HG03558 (cell line): Measurements from ENCODE around the gene TBPL2.
"Not testable (repeated sequence)": the region's sequence is repeated elsewhere in the genome, so short reads cannot be mapped to it uniquely, and the experiment has no call there.

Experiments
- ATAC-seq: cut with Tn5 transposase; IDR thresholded peaks from one replicate; pipeline ENCODE4 v1.9.1; 2021; ENCODE audit warnings: moderate number of reproducible peaks; ENCODE audit not compliant: unreplicated experiment; ENCODE audit errors: extremely low read depth

The TBPL2 gene

DNA sequence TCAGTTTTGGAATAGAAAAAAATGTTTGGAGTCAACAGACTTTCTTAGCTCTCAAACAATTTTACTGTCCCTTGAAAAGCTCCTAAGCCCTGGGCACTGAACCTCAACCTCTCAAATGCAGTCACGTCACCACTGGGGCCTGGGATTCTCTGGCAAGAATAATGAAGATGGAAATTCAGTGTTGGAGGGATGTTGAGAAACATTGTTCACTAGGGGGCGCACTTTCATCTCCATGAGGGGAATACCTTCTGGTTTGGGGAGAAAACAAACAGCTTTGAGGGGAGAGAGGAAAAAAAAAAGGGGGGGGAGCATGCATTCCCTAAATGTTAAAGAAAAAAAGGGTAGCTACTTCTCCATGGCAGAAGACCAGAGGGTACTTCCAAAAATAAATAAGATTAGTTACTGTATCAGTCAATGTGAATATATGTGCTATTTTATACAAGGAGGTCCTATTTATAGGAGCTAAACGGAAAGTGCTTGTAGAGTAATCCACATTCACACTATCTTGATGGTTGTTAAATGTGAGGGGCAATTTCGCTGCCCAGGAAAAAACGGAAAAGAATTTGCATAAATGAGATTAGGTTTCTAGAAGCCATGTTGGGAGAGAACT lies 5.8 kb upstream of the TBPL2 start:
- ATAC-seq, result no peak

DNA sequence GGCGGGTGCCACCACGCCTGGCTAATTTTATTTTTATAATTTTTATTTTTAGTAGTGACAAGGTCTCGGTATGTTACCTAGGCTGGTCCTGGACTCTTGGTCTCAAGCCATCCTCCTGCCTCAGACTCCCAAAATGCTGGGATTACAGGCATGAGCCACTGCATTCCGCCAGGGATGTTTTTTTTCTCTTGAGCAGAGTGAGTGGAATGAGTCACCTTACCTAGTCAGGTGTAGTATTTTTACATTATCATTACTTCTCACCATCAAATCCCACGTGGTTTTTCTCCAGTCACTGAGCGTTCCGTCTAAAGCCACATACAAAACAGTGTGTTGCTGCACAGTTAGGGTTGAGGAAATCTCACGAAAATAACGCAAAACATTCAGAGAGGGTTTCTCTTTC lies 870 bp upstream of the TBPL2 start:
- ATAC-seq, result no peak

DNA sequence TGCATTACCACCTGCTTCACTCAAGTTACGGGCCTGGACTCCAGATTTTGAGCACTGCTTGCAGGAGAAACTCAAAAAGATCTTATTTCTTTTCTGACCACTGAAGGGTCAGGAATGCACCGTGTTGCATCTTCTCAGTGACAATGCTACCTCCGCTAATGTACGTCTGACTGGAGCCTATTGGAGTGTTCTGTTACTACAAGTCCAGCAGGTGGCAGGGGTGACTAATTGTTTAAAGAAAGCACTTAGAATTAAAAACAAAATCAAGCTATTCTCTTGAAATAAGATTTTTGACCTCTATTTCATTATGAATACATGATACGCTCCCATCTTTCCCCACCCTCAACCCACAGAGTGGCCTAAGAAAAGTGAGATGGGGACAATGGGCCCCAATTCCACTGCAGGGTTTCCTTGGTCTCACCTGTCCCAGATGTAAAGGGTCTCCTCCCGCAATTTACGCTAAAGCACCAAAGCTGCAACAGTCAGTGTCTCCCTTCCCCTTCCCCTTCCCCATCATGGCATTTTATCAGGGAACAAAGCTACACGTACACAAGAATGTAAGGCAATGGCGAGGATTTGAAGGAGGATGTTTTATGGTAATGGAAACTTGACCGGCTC lies 2.2 kb downstream of the TBPL2 start:
- ATAC-seq, result no peak

DNA sequence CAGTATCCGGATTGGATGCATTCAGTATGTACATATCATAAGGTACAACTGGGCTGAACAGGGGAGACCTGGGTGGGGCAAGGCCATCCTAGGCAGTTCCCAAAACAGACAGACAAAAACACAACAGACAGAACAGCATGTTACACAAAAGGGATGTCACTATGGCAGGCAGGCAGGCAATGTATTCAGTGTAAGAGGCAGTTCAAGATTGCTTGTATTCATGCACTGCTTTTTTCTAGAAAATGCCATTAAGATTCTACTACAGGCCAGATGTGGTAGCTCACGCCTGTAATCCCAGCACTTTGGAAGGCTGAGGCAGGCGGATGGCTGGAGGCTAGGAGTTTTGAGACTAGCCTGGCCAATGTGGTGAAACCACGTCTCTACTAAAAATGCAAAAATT lies 3.5 kb downstream of the TBPL2 start:
- ATAC-seq, result no peak

DNA sequence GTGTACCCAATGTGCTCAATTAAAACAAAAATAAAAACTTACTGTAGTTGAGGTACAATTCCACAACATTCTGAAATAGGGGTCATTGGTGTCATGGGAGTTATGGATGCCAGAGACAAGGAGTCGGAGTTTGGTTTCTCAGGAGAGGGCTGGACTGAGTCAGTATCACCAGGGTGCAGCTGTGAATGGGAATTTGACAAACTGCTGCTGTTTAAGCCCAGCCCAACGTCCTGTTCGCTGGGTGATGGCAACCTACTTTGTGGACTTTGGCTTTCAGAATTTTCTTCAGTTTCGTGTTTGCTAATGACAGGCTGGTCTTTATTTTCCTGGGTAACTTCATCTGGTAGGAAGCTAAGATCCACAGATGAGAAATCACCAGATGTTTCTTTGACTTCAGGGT lies 3.9 kb downstream of the TBPL2 start:
- no peak for ATAC-seq

DNA sequence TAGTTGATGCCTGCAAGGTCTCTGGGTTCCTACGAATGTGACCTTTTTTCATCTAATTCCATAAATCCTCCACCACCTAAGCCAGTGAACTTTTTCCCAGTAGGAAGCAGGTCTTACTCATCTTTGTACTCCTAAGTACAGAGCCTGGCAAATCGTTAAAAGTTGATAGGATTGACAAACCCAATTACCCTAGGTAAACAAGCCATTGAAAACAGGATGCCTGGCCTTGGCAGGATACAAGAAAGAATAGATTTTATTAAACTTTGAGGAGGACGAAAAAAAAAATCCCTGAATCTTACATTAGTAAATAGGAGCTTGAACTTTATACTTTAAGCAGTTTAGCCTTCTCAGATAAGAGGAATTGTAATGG lies 5.6 kb downstream of the TBPL2 start:
- no peak for ATAC-seq

DNA sequence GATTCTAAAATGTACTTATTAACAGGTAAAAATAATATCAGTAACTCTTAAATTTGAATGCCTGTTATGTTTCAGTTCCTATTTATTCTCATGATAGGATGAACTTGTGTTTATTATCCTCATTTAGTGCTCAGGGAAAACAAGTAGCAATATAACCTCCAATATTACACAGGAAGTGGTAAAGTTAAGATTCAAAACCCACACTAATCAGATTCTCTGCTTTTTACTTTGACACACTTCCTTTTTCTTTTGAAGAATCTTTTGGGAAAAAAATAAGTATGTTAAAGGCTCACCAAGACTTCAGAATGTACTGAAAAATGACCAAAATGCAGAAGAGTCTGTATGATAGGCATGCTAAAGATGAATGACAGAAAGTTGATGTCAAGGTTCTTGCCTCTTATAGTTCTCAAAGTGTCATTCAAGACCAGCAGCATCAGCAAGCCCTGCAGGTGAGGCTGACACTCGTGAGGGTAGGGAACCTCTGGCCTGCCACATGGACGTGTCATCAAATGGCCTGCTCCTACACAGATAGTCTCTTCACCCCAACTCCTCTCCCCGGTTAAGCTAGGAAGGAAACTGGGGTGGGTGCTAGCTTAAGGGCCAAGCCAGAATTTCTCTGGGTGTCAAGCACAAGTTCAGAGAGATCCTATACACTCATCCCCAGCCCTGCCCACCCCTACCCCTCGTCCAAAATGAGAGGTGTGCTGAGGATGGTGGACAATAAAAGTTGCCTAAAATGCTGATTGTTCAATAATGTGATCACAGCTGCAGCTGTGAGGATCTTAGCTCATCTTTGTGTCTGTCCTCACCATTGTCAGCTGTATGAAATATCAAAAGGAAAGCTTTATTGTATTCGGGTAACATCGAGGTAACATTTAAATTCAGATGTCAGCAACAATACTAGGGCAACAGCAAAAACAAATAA lies 6.3 kb downstream of the TBPL2 start:
- no peak for ATAC-seq

DNA sequence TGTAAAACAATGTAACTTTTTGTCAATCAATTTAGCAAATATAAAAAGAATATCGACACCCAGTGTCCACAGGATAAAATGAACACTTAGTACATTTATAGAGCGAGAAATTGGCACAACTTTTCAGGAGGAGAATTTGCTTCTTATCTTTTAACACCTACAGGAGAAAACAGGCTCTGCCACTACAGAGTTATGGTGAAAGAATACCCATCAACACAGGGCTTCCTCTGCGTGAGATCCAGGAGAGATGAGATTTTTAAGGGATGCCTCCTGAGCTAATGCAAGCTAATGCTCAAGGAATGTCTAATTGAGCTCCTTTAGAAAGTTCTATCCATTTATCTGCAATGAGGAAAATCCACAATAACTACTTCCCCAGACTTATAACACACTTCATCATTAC lies 7.8 kb downstream of the TBPL2 start:
- ATAC-seq, result no peak

DNA sequence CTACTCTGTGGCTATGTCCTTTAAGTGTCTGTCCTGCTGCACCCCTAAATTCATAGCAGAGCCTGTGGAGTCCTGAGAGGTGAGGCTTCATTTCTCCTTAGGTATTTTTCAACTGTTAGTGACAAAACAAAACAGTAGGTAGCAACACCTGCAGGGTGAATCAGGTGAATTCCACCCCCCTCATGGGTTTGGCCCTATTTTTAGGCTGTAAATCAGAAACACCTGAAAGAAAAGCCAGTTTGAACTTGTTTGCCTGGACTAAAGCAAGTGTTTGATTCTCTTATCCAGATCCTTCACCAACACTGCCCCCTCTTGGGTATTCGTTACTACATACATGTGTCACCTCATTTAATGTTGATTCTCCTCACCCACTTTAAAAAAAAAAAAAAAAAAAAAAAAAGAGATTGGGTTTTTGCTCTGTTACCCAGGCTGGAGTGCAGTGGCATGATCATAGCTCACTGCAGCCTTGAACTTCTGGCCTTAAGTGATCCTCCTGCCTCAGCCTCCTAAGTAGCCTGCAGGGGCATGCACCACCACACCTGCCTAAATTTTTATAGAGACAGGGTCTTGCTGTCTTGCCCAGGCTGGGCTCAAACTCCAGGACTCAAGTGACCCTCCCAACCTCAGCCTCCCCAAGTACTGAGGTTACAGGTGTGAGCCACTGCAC lies 10.3 kb downstream of the TBPL2 start:
- ATAC-seq, result no peak

DNA sequence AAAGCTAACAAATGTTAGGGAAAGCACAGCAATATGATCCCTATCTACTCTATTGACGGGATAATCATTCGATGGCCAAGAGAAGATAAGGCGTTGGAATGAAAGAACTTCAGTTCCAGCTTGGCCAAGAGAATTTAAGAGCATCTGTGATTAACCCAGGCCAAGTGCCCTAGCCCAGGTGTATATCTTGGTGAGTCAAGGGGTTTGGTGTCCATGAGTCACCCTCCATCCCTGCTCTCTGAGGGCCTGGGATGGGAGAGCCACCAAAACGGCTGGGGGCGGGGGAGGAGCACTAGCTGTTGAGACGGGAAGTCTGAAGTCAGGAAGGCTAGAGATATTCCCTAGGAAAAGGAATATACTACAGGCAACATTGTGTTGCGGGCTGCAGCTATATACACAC lies 13.0 kb downstream of the TBPL2 start:
- no peak for ATAC-seq

DNA sequence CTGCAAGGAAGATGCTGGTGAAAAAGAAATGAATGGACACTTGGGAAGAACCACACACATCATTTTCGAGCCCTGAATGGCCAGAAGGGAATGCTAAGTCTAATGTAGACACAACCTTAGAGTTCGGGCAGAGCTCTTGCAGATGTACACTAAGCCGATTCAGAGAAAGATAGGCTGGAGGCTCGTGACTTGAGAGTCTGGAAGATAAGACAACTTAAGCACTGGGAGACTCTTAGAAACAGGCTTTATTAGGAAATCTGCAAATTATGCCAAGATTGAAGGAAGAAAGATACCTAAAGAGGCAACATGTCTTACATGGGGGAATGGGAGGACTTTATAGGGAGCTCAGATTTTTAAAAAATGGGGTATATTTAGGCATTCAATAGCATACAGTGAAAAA lies 13.5 kb downstream of the TBPL2 start:
- no peak for ATAC-seq

DNA sequence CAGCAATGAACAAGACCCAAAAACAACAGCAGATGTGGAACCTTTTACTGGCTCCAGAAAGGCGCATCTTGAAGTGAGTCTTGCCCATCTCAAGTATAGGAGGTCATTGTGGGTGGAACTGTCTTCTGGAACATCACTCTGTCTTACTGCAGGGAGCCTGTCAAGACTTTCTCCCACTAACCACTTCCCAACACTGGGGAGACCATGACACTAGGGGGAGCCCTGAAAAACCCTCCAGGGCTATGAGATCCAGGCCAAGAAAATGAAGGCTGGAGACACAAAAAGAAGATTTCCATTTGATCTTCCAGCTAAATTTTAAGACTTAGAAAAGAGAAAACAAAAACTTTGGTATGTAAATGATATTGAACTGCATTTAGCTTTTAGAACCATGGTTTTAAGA lies 15.3 kb downstream of the TBPL2 start:
- no peak for ATAC-seq

DNA sequence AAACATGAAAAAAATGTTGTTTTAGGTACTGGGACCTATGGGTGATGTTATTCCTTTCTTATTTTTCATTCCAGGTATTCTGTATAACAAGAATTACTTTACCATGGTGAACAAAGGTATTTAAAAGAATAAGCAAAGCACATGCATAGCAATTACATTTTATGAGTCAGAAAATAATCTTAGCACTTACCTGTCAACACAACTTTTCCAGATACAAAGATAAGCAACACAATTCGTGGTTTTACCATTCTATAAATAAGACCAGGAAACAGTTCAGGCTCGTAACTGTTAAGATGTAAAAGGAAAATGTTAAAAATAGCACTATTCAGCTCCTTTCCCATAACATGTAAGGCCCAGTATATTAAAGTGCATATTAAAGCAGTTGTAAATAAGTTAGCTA lies 16.4 kb downstream of the TBPL2 start:
- ATAC-seq, result no peak

DNA sequence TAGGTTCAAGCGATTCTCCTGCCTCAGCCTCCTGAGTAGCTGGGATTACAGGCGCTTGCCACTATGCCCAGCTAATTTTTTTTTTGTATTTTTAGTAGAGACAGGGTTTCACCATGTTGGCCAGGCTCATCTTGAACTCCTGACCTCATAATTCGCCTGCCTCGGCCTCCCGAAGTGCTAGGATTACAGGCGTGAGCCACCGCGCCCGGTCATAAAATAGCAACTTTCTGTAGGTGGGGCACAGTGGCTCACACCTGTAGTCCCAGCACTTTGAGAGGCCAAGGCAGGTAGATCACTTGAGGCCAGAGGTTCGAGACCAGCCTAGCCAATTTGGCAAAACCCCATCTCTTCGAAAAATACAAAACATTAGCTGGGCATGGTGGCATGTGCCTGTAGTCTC lies 18.1 kb downstream of the TBPL2 start:
- not testable (repeated sequence) for ATAC-seq

DNA sequence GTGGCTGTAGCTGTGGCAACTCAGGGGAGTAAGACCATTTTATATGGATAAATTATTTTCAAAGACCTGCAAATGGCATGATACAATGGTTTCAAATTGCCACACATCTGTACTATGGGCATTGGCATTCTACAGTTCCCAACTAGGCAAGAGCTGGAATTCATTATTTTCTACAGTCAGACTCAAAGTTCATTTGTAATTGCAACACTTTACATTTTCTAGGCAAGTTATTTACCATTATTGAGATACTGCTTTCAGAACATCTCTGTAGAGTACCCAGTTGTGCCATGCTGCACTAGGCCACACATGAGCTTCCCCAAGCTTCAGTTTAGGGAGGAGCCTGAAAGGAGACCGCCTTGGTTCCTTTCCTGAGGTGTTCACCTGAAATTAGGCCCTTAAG lies 20.8 kb downstream of the TBPL2 start:
- no peak for ATAC-seq

DNA sequence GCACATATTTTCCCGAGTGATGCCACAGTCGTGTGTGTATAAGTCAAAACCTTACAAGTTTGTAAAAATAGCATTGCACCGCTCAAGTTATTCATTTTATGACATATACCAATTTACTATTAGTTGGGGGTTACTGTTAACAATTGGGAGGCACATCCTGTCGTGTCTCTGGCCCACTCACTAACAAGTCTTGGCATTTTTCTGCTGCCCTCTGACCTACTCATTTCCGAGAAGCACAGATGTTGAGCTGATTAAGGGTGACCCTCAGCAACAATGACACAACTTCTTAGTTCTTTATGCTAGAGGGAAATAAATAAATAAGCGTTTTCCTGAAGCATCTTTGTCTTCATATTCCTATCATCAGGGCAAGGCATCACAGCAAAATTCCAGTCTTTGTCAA lies 22.0 kb downstream of the TBPL2 start:
- ATAC-seq, result no peak

DNA sequence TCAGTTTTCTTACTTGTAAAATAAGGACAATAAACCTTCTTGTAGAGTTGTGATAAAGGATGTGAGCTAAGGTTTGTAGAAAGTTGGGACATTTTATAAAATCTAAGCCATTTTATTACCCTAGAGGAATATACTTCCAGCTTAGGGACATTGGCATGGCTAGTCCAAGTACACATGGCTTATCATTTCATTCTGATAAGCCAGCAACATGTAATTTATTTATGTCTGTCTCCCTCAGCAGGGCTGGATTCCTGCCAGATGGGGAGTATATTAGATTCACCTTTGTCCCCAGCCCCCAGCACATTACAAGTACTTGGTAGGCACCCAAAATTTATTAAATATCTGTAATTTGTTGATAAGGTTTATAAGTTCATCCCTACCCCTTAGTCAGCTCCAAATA lies 22.5 kb downstream of the TBPL2 start:
- ATAC-seq, result no peak

DNA sequence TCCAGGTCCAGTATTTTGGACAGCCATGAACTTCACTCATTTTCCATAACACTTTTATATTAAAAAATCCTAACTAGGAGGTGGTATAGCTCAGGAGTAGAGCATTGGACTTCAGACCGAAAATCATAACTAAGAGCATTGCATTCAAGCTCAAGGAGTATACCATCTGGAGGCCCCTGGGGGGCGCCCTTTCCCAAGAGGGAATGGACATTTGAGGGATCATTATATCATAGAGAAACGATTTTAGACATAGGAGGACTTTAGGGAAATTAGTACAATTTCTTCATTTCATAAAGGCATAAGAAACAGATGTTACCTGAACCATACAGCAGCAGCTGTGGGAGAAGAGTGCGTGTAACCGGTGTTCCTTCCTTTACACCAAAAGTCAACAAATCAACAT lies 23.6 kb downstream of the TBPL2 start:
- ATAC-seq, result no peak

DNA sequence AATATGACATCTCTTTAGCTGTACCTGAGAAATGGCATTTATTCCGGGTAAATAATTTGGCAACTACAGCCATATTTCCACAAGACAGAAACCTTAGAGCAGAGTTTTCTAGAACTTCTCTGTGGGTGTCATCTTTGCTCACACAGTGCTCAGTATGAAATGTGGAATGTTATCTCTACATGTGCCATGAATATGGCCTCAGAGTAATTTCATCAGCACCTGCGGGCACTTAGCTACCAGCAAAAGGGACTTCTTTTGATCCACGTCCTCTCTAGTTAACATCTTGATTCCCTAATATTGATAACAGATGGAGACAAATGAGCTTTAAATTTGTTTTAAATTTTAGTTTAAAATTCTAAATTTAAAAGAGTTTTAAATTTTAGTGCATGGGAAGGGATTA lies 25.9 kb downstream of the TBPL2 start:
- ATAC-seq, result no peak

DNA sequence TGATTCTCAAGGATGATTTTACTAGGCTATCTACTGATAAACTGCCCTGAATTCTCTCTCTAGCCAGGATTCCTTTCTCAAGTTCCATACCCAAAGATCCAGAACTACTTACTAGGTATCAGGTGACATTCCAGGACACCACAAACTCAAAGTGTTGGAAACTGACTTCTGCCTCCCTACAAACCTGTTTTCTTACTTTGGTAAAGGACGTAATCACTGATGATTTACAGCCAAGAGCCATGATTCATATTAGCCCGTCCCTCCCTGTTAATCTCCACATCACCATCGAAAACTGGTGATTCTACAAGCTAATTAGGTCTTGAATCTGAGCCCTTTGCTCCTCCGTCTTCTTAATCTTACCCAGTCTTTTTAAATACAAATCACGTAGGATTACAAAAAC lies 27.7 kb downstream of the TBPL2 start:
- ATAC-seq, result no peak
